ENCODE results near the gene NEK5.

DNA sequence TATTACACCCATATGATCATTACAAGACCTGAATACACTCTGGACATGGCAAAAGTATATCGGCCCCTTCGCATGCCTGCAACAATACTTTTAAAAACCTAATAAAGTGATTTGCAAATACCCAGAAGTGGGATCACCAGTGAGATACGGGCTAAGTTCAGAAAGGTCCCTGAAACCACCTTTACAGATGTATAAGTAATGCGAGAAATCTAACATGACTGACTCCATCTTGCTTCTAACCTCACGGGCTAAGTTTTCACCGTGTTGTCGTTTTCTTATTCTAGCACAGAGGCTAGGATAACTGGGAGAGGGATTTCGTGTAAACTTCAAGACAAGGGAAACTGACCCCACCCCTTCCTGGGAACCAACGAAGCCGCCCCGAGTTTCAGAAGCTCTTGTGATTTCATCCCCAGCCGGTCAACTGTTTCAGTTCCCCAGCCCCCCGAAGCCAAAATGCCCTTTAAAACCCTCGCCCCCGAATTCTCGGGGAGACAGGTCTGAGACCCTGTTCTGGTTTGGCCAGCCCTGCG lies 29.8 kb upstream of the NEK5 start:
- TF ChIP-seq EZH2 (IDR thresholded peaks at IDR 0.05) (no peak), FOXP2 (optimal IDR thresholded peaks at IDR 0.05; ENCODE audit: control extremely low read depth, extremely low read length, insufficient read depth) (no peak), POLR2AphosphoS5 (IDR thresholded peaks at IDR 0.05; ENCODE audit: borderline replicate concordance, low read depth, low read length) (no peak)
